Left ventricle myocardium superior (tissue), 1 donor: ENCODE data around the gene SBK1. TPM values are rescaled to one million over a fixed set of nuclear protein-coding genes. Genes with fewer than 3 reads are reported as not detected.

Experiments used
- ATAC-seq: fragments of 200-7000 bp; cut with Tn5 transposase; one replicate; pipeline ENCODE4 v1.9.1; 2020; ENCODE audit warnings: mild to moderate bottlenecking, moderate library complexity
- DNase-seq: peaks from one replicate; pipeline ENCODE4 v3.0.0-alpha.2; 2020
- intact Hi-C: fragments of 100-400 bp; cut with micrococcal nuclease; formaldehyde crosslinking; loops from one replicate; pipeline ENCODE4 v1.11.0; 2022
- total RNA-seq: library from RNA; stranded (reverse); fragmentation: NEBNext Ultra II Directional; extraction: Animal tissue kit (Norgen Biotek cat#: 25700); gene quantifications from one replicate; pipeline ENCODE4 v1.2.1, GENCODE V29; 2021
- donor health status: DM: no; HTN: yes; CAD: no; lungs with severe emphysema.

The SBK1 gene
- total RNA-seq, 1 donor from 2014 or later, result 2.8 TPM

DNA sequence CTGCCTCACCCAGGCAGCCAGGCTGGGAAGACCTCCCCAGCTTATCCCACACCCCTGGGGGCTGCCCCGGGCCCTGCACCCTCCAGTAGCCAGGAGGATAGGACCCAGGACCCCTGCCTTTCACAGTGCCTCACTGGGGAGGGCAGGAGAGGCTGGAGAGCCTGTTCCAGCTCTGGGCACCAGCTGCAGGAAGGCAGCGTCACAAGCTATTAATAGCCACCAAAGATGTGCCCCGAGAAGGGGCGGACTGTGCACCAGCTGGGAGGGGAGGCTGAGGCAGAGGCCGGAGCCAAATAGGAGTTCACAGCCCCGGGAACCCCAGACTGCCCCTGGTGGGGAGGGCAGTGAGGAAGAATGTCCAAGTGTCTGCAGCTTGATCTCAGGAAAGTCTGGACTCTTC, 8.8 kb downstream of the SBK1 start:
- ATAC-seq (peak; percentile 87), DNase-seq (no peak)
- intact Hi-C loops, result no loop called here

DNA sequence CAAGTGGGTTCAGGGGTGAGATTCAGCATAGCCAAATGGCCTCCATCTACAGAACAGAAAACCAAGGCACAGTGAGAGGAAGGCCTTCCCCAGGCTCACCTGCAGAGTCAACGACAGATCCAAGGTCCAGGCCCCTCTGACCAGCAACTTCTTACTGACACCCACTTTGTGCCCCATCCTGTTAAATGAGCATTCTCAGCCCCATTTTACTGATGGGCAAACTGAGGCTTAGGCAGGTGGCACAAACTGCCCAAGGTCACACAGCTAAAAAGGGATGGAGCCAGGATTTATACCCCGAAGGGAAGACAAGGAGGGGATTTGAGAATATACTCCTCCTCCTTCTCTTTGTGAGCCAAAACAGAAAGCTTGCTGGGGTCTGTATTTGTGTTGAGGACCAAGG, 9.3 kb downstream of the SBK1 start:
- intact Hi-C loops, result no loop called here
- ATAC-seq, result no peak

DNA sequence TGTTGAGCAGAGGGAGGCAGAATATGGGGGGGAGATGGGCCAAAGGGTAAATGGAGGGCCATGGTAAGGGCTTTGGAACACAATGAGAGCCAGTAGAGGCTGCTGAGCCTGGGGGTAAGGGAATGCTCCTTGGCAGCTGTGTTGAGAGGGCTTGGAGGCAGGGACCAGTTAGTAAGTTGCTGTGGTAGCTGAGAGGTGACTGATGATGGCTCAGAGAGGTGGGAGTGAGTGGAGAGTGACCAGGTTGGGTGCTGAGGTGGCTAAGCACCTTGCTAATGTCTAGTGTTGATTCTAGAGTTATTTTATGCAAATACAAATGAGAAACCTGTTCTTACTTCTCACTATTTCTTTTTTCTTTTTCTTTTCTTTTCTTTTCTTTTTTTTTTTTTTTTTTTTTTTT, 10.8 kb downstream of the SBK1 start:
- DNase-seq (no peak), ATAC-seq (no peak)
- intact Hi-C loops, result no loop called here

More for the DNA sequence above, 9.3 kb downstream of the SBK1 start:
- no peak for DNase-seq

DNA sequence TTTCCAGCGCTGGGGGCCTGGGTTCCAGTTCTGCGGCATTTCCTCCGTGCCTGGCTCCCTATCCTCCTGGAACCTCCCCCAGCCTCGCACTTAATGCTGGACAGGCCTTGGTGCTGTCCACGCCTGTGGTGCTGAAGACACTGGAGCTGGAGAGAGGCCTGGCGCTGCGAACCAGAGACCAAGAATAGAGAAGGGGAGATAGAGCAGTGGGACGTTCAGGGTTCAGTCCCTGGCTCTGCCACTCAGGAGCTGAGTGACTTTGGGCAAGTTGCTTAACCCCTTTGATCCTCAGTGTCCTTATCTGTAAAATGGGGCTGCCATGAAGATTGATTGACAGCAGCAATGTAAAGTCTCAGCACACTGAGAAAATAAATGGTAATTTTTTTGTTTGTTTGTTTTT, 11.9 kb downstream of the SBK1 start:
- DNase-seq (peak; percentile 72), ATAC-seq (peak; percentile 43)
- intact Hi-C loops, result no loop called here

DNA sequence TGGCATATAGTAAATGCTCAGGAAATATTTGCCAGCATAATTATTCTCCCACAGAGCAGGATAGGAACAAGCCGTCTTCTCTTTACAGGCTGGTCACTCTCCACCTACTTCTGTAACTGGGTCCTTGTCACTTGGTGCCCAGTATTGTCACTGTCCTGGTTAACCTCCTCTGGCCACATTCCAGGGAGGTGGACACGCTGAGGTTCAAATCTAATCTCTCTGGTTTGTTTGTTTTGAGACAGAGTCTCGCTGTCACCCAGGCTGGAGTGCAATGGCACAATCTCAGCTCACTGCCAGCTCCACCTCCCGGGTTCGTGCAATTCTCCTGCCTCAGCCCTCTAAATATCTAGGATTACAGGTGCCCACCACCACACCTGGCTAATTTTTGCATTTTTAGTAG, 15.6 kb downstream of the SBK1 start:
- intact Hi-C loops, result no loop called here
- ATAC-seq (no peak), DNase-seq (no peak)

DNA sequence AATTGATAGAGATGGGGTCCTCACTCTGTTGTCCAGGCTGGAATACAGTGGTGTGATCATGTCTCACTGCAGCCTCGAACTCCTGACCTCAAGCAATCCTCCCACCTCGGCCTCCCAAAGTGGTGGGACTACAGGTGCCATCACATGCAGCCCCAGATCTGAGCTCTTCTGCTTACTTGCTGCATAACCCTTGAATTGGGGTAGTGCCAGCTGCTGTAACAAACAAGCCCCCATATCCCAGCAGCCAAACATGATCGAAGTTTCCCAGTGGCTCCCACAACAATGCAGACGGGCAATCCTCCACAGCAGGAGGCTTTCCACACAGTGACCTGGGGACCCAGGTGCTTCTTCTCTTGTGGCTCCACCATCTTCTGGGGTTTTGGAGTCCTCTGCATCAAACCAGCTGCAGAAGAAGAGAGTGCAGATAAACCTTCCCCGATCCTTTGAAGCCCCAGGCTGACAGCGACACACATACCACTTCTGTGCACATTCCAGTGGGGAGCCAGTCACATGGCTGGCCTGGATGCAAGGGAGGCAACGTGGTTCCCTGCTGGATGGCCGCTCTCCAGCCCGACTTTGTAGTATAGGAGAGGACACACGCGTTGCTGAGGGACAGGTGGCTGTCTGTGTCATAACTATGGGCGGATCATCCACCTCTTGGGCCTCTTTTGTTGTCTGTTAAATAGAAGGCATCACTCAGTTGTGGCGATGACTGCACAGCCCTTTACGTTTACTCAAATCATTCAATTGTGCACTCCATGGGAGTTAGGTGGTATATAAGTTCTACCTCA, 16.7 kb downstream of the SBK1 start:
- ATAC-seq (peak; percentile 80), DNase-seq (peak; percentile 46)
- intact Hi-C loops, result no loop called here

DNA sequence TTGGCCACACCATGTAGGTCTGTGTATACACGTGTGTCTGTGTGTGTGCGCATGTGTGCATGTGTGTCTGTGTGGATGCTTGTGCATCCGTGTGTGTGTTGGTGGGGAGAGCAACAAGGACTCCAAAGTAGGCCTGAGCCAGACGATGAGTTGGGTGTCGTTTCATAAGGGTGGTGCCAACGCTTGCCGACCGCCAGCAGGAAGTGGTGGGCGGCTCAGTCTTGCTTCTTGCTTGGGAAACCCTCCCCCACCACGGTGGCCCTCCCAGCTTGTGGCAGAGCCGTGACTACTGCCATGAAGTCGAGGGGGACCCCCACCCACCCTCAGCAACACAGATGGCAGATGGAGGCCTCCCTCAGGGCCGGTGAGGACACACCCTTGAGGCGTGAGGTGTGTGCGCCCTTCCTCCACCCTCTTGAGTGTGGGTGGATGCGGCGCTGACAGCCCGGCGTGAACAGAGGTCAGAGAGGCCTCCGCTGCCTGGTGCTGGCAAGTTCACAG, 17.5 kb downstream of the SBK1 start:
- ATAC-seq, result peak; percentile 82

DNA sequence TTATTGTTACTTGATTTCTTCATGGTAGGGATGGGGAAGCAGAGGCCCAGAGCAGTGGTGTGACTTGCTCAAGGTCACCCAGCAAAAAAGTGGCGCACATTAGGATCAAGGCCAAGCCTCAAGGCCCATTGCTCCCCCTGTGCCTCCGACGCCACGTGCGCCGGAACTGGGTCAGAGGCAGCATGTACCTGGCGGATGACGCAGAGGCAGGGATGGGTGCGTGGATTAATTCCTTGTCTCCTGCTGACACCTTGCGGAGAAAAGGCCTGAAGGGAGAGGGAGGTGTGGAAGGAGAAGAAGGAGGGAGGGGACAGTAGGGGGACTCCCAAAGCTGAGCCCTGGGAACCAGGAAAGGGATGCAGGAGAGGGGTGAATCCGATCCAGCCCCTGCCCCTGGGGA, 18.5 kb downstream of the SBK1 start:
- DNase-seq, result no peak
- intact Hi-C loops, result no loop called here
- ATAC-seq, result no peak

More for the DNA sequence above, 17.5 kb downstream of the SBK1 start:
- intact Hi-C loops, result no loop called here
- peak; percentile 56 for DNase-seq

DNA sequence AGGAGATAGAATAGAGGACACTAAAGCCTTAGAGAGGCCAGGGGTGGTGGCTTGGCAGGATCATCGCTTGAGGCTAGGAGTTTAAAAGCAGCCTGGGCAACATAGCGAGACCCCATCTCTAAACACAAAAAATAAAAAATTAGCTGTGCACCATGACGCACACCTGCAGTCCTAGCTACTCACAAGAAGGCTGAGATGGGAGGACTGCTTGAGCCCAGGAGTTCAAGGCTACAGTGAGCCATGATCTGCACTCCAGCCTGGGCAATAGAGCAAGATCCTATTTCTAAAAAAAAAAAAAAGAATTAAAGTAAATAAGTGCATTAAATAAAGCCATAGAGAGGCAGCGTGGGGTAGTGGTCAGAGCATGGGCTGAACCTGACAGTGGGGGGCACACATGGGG, 19.1 kb downstream of the SBK1 start:
- no peak for ATAC-seq
- DNase-seq, result no peak
- intact Hi-C loops, result no loop called here

DNA sequence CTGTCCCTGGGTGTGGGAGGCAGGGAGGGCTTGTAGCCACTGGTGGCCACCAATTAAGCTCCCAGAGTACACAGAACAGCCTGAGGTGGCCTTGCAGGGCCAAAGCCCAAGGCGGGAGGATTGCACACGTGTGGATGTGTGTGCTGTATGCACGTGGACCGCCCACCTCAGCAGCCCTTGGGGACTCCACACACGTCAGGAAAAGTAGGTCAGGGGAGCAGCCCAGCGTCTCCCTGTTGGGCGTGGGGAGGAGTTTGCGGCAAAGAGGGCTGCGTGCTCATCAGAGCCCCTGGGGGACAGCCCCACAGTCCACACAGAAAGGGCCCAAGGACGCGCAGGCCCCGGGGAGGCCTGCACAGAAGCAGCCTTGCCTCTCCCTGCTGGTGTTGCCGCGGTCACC, 19.6 kb downstream of the SBK1 start:
- DNase-seq (no peak), ATAC-seq (no peak)
- intact Hi-C loops, result no loop called here

DNA sequence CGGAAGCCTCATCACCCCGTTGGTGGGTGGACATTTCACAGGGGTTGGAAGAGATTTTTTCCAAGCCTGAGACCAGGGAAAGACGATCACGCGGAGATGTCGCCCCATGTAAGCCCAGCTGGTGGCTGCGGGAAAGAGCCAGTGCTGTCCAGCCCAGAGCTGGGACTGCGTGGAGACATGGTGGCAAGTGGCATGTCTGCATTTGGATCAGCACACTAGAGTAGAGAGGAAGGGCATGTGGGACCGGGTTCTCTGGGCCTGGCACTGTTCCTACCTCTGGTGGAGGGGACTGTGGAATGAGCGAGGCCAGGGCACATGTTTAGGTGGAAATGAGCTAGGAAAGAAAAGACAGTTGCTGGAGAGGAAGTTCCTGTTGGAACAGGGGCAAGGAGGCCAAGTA, 20.0 kb downstream of the SBK1 start:
- intact Hi-C loops, result no loop called here
- DNase-seq, result no peak
- ATAC-seq, result no peak

DNA sequence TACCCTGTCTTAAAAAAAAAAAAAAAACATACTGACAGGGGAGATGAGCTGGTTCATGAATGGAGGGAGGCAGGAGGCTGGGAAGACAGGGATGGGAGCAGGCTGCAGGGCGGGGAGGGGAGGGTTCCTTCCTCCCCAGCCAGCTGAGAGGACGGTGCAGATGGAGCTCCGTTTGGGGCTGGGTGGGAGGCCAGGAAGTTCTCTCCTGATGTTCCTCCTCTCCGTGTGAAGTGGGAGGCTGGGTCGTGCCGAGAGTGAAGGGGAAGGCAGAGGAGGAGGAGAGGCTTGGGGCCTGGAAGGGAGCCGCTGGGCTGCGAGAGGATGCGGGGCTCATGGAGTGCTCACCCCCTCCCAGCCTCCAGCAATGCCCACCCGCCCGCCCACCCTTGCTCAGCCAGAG, 21.3 kb downstream of the SBK1 start:
- ATAC-seq (no peak), DNase-seq (no peak)
- intact Hi-C loops, result no loop called here

DNA sequence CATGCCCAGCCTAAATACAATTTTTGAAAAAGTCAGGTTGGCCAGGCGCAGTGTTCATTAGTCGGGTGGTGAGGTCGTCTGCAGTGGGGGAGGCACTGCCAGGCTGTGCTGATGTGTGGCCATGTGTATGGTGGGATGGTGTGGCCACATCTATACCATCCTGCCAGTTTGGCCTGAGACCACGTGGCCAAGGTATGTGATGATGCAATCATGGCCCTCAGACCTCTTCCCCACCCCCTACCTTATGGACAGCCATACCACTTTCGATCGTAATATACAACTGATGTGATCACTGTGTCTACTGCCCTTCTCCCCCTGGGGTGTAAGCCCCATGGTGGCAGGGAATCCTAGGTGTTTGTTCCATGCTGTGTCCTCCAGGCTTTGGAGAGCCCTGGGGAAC, 23.7 kb downstream of the SBK1 start:
- DNase-seq, result no peak
- intact Hi-C loops, result no loop called here
- no peak for ATAC-seq

DNA sequence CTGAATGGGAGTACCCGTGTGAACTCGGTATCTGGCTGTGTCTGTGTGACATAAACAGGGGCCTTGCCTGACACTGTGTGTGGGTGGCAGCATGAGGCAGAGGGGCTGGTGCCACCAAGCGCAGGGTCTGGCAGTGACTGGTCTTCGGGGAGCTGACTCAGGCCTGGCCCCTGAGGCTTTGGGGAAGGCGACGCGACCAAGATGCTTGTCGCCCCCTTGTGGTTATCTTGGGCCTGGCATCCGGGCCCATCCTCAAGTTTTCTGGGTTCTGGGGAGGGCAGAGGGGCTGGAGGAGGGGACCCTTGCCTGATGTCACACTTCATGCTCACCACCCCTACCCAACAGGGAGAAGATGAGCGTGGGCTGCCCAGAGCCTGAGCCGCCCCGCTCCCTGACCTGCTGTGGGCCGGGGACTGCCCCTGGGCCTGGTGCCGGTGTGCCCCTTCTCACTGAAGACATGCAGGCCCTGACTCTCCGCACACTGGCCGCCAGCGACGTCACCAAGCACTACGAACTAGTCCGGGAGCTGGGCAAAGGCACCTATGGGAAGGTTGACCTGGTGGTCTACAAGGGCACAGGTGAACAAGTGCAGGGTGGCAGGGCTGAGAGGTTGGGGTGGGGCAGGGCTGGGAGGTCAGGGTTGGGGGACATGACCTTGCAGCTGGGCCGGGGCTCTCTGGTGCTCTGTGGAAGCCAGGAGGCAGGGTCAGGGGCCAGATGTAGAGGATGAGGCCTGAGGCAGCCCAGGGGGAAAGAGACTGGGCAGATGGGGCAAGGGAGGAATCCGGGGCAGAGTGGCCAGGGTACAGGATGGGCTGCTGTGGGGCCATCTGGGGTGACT, 24.9 kb downstream of the SBK1 start:
- intact Hi-C loops, result no loop called here
- DNase-seq, result peak; percentile 60
- ATAC-seq, result peak; percentile 50

DNA sequence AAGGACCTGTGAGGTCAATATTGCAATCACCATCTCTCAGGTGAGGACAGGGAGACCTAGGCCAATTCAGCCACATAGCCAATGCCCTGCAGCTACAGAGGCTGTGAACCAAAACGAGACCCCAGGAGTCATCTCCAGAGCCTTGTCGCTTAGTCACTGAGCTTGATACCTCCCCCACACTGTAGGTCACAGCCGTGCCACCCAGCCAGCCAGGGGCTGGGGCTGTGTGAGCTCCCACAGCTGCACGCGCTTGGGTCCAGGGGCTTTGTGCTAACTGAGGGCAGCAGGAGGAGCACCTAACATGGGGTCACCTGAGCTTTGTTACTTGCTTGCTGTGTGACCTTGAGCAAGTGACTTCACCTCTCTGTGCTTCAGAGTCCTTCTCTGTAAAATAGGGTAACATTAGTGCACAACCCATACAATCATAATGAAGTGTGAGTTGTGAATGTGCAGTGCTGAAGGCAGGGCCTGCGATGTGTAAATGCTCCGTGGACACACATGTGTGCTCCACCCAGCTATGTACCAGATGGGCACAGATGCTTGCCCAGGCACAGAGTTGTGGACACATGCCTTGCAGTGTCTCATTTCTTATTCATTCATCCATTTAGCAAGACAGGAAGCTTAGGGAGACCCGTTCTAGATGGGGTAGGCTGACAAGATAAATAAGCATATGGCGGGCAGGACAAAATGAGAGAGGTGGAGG, 25.9 kb downstream of the SBK1 start:
- no peak for ATAC-seq
- no peak for DNase-seq
- intact Hi-C loops, result no loop called here

DNA sequence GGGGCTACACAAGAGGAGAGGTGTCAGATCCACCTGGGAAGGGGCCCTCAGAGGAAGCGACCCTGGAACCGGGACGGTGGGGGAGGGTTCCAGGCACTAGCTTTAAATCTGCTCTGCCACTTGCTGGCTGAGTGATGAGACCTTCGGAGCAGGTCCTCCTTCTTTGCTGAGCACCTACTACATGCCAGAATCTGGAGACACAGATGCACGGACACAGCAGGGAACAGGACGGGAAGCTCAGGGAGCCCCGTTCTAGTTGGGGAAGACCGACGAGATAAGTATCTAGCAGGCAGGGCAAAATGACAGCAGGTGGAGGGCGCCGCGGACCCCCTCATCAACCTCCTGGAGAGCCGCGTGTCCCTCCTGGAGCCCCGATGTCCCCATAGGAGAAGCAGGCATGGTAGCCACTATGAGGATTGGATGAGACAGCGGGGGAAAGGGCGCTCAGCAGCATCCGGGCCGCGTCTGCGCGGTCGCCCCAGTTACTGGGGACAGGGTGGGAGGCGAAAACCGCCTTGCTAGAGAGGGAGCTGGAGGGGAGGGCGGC, 27.2 kb downstream of the SBK1 start:
- DNase-seq (no peak), ATAC-seq (no peak)
- intact Hi-C loops, result no loop called here

DNA sequence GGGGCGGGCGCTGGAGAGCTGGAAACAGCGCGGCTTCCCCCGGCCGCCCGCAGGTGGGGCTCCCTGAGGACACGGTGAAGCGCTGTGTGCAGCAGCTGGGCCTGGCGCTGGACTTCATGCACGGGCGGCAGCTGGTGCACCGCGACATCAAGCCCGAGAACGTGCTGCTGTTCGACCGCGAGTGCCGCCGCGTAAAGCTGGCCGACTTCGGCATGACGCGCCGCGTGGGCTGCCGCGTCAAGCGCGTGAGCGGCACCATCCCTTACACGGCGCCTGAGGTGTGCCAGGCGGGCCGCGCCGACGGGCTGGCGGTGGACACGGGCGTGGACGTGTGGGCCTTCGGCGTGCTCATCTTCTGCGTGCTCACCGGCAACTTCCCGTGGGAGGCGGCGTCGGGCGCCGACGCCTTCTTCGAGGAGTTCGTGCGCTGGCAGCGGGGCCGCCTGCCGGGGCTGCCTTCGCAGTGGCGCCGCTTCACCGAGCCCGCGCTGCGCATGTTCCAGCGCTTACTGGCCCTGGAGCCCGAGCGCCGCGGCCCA, 27.8 kb downstream of the SBK1 start:
- intact Hi-C loops, result no loop called here
- DNase-seq (no peak), ATAC-seq (no peak)

DNA sequence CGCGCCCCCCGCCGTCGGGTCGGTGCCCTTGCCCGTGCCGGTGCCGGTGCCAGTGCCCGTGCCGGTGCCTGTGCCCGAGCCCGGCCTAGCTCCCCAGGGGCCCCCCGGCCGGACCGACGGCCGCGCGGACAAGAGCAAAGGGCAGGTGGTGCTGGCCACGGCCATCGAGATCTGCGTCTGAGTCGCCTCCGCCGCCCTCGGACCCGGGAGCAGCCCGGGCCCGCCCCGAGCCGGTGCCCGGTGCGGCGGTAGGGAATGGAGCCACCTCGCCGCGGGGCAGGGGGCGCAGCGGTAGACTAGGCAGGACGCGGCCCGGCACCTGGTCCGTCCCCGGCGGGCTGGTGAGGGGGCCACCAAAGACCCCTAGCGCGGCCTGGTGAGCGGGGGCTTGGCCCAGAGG, 28.4 kb downstream of the SBK1 start:
- ATAC-seq (no peak), DNase-seq (no peak)
- intact Hi-C loops, result no loop called here

DNA sequence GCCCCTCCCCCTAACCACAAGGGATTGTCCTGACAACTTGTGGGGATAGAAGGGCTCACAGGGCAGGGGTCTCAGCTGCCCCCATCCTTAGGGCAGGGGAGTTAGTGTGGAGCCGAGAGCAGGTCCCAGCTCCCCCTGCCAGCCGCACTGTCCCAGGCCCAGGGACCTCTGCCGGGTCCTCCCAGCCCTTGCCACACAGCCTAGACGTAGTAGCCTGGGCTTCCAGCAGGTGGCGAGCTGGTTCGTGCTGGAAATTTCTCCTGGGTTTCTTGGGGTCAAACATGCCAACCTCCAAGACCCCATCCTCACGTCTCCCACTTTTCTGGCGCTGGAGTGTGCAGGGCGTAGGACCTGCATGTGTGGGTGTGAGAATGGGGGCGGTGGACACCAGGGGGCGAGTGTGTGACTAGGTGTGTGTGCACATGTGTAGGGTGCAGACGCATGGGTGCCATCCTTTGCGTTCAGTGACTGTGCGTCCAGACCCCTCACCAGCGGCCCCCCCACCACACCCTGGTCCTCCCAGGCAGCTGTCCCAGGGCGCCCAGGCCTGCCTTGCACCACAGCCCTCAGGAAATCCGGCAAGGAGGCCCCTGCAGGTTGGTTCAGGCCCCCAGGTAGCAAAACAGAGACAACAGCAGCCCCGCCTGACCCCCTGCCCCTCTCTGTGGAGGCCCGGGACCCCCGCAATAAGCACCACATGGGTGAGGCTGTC, 29.5 kb downstream of the SBK1 start:
- no peak for DNase-seq
- peak; percentile 40 for ATAC-seq
- intact Hi-C loops, result no loop called here
